OCI-LY7 (cell line): Measurements from ENCODE around the gene MTCL1.

Experiments
- CTCF ChIP-seq: fragments of 200-600 bp; sonication (generic); conservative IDR thresholded peaks from 2 replicates; pipeline ENCODE4 v1.5.1; 2014; ENCODE audit warnings: mild to moderate bottlenecking, antibody characterized with exemption, low read length, moderate library complexity, mixed read lengths
- EZH2phosphoT487 ChIP-seq: fragments of 200-600 bp; sonication (generic); IDR thresholded peaks from 2 replicates; pipeline ENCODE4 v1.6.1; 2018; ENCODE audit warnings: low read depth, borderline replicate concordance, mild to moderate bottlenecking, mixed run types, antibody characterized with exemption, low read length, moderate library complexity, mixed read lengths

DNA sequence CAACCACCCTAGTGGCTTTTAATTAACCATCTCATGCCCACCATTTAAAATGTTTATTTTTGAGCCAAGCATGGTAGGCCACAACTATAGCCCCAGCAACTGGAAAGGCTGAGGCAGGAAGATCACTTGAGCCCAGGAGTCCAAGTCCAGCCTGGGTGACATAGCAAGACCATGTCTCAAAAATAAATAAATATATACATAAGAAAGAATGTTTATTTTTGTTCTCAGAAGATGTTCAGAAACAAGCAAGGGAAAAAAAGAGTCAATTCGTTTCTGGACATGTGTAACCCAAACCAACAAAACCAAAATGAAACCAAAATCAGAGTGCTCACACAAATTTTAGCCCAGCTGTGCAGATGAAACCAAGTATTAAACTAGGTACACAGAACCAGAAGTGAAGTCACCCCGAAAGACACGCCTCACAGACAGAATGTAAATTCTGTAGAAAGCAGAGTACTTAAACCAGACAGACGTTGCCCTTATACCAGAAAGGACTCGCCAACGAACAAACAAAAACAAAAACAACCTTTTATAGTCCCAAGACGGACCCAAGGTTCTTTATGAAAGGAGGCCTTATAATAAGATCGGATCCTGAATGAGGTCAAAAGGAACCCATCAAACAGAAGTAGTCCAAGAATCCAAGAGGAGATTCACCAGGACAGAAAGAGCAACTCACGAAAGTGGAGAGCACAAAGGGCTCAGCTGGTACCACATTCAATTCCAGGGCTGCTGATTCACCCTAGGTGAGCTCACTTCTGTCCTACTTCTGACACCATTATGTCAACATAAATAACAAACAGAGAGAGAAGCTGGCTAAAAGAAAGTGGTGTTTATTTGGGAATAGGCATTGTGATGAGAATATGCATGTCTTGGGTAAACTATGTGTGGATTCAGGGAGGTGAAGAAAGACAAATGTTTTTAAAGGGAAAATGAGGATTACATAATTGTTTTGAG, 31.8 kb upstream of the MTCL1 start:
- TF ChIP-seq EZH2phosphoT487 (no peak), CTCF (no peak)
